ENCODE data around the gene FLAD1. TPM values are rescaled to one million over a fixed set of nuclear protein-coding genes. Genes with fewer than 3 reads are reported as not detected.

The FLAD1 gene
- total and polyA plus RNA-seq, 2 donors (not counting 3 experiments of a cell fraction or from before 2014, with no cell fraction given) = 42.2 to 59.1 TPM

DNA sequence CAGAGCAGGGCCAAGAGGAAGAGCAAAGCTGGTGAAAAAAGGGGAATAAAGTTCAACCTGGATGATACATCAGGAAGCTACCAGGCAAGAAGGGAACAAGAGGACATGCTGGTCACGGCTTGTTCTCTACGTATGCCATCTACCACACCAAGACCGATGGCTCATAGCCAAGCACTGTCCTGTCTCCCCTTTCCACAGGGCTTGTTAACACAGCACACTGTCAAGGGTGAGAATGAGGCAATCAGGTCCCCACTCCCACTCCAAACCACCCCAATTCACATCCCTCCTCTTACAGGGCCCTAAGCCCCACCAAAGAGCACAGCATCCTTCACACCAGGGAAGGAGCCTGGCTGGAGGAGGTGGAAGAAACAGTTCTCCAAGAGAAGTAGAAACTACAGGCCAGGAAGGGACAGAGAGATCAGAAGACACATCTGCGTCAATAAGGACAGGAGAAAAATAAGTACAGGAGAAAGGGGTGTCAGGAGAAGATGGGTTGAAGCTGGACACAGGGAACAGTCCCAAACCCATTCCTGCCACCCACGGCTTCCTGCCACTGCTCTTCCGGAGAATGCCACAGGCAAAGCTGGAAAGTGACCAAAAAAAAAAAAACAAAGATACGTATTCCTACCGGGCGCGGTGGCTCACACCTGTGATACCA, 11.7 kb upstream of the FLAD1 start:
- Histone ChIP-seq H3K4me2 (ENCODE audit: insufficient read depth, low read length) (peak overlapping the region; percentile 80), H3K4me1 (ENCODE audit: control insufficient read depth, extremely low read depth, insufficient read depth, low read length) (peaks cover 60% of the 10 kb centered on the region), H2AFZ (ENCODE audit: low read depth, low read length) (no peak overlapping the region), H3K4me3 (replicated peaks in 1 of 3; ENCODE audit: insufficient read depth in 1 of 3, low read depth in 1 of 3, low read length in 3 of 3) (peak overlapping the region in 1 of 3 experiments; percentile 33), H3K27me3 (ENCODE audit: control insufficient read depth in 2 of 2, insufficient read depth in 2 of 2, low read length in 2 of 2) (no peaks in the 10 kb centered on the region), H3K9me1 (replicated peaks; ENCODE audit: control insufficient read depth, extremely low read depth, insufficient read depth, low read length) (no peaks in the 10 kb centered on the region), H3K36me3 (ENCODE audit: control insufficient read depth in 2 of 2, extremely low read depth in 1 of 2, insufficient read depth in 2 of 2, low read length in 2 of 2) (peaks cover 2 to 7% of the 10 kb centered on the region in 2 experiments), H3K9me3 (replicated peaks; ENCODE audit: control insufficient read depth, insufficient read depth, low read length) (no peaks in the 10 kb centered on the region), H3K27ac (ENCODE audit: insufficient read depth, low read depth, low read length) (peak overlapping the region; percentile 99), H3K79me2 (ENCODE audit: control insufficient read depth, insufficient read depth, low read length) (peaks cover 57% of the 10 kb centered on the region), H3K9ac (replicated peaks; ENCODE audit: extremely low read depth, insufficient read depth, low read length) (peak overlapping the region; percentile 92), H4K20me1 (replicated peaks; ENCODE audit: control insufficient read depth, extremely low read depth, insufficient read depth, low read length) (no peaks in the 10 kb centered on the region)
- dilution Hi-C loops (cut with MboI; ENCODE audit: extremely low pct_ligation_motif_present, low sequenced_read_pairs) = no loop called here
- FAIRE-seq (no peak), DNase-seq (ENCODE audit: low read depth, low spot score) (no peak)
- CTCF ChIA-PET = interaction anchor here (0.8 to 8.5 kb wide), 15 partner anchors 10 to 120 kb away, joined by 3 to 81 read pairs (median 5); partner anchors contain the start of genes ADAM15, LENEP, PBXIP1 and PMVK
- TF ChIP-seq CTCF (IDR thresholded peaks at IDR 0.05; ENCODE audit: extremely low read depth in 1 of 2, insufficient read depth in 1 of 2, low read depth in 1 of 2, low read length in 2 of 2) = no peak
- no peak for TF ChIP-seq POLR2AphosphoS5 (IDR thresholded peaks at IDR 0.05; ENCODE audit: insufficient read depth, low read depth, low read length)
- TF ChIP-seq POLR2A (IDR thresholded peaks at IDR 0.05; ENCODE audit: low read depth, low read length) = peak; percentile 65
- intact Hi-C loops (cut with micrococcal nuclease) = loop anchor here (5.0 to 10.0 kb wide), 2 partner anchors 156 to 487 kb away; partner anchors contain the start of gene EFNA1
- no TSS peak for BruUV-seq (replicated peaks)
- POLR2A ChIA-PET = interaction anchor here (1.0 to 2.7 kb wide), 5 partner anchors 11 to 46 kb away, joined by 3 to 24 read pairs (median 4); partner anchors contain the start of genes PBXIP1 and PYGO2

- BruUV-seq (replicated peaks) = no TSS peak
Observed at GRCh38 chr1:154972213-154972516, 11.0 kb upstream of the FLAD1 start.

More at GRCh38 chr1:154972213-154972516, 11.0 kb upstream of the FLAD1 start:
- ChIA-PET POLR2A (interaction anchor here (1.2 to 2.7 kb wide), 4 partner anchors 11 to 29 kb away, joined by 3 to 24 read pairs (median 4); partner anchors contain the start of genes PBXIP1 and PYGO2), CTCF (interaction anchor here (1.0 to 8.5 kb wide), 11 partner anchors 11 to 119 kb away, joined by 3 to 81 read pairs (median 11); partner anchors contain the start of genes ADAM15, LENEP, PBXIP1 and PMVK)
- dilution Hi-C loops (cut with MboI; ENCODE audit: extremely low pct_ligation_motif_present, low sequenced_read_pairs) (no loop called here), intact Hi-C loops (cut with micrococcal nuclease) (loop anchor here (2.0 to 10.0 kb wide), 3 partner anchors 17 to 487 kb away; partner anchors contain the start of gene EFNA1)
- Histone ChIP-seq H3K79me2 (ENCODE audit: control insufficient read depth, insufficient read depth, low read length) (peaks cover 57% of the 10 kb centered on the region), H3K27me3 (ENCODE audit: control insufficient read depth in 2 of 2, insufficient read depth in 2 of 2, low read length in 2 of 2) (no peaks in the 10 kb centered on the region), H3K36me3 (ENCODE audit: control insufficient read depth in 2 of 2, extremely low read depth in 1 of 2, insufficient read depth in 2 of 2, low read length in 2 of 2) (peaks cover 0 to 2% of the 10 kb centered on the region in 2 experiments), H3K9me3 (replicated peaks; ENCODE audit: control insufficient read depth, insufficient read depth, low read length) (no peaks in the 10 kb centered on the region), H3K9me1 (replicated peaks; ENCODE audit: control insufficient read depth, extremely low read depth, insufficient read depth, low read length) (no peaks in the 10 kb centered on the region), H4K20me1 (replicated peaks; ENCODE audit: control insufficient read depth, extremely low read depth, insufficient read depth, low read length) (no peaks in the 10 kb centered on the region), H3K4me3 (replicated peaks in 1 of 3; ENCODE audit: insufficient read depth in 1 of 3, low read depth in 1 of 3, low read length in 3 of 3) (peak overlapping the region in 2 of 3 experiments; percentile 5 to 31), H3K4me1 (ENCODE audit: control insufficient read depth, extremely low read depth, insufficient read depth, low read length) (peaks cover 57% of the 10 kb centered on the region), H3K9ac (replicated peaks; ENCODE audit: extremely low read depth, insufficient read depth, low read length) (peak overlapping the region; percentile 92), H3K27ac (ENCODE audit: insufficient read depth, low read depth, low read length) (peak overlapping the region; percentile 99), H3K4me2 (ENCODE audit: insufficient read depth, low read length) (peak overlapping the region; percentile 80), H2AFZ (ENCODE audit: low read depth, low read length) (no peak overlapping the region)
- DNase-seq (ENCODE audit: low read depth, low spot score) (no peak), FAIRE-seq (no peak)
- TF ChIP-seq JUN (IDR thresholded peaks at IDR 0.05; ENCODE audit: borderline replicate concordance, insufficient read depth, insufficient read length, low read depth) (no peak), POLR2AphosphoS5 (IDR thresholded peaks at IDR 0.05; ENCODE audit: insufficient read depth, low read depth, low read length) (no peak), POLR2A (IDR thresholded peaks at IDR 0.05; ENCODE audit: low read depth, low read length) (no peak), MYC (IDR thresholded peaks at IDR 0.05; ENCODE audit: low read depth, low read length) (no peak), GATA2 (IDR thresholded peaks at IDR 0.05; ENCODE audit: insufficient read depth, insufficient read length, low read depth, low read length) (no peak), CTCF (IDR thresholded peaks at IDR 0.05; ENCODE audit: extremely low read depth in 1 of 2, insufficient read depth in 1 of 2, low read depth in 1 of 2, low read length in 2 of 2) (no peak), FOS (IDR thresholded peaks at IDR 0.05; ENCODE audit: borderline replicate concordance, insufficient read depth, low read length) (no peak), EZH2 (IDR thresholded peaks at IDR 0.05; ENCODE audit: borderline replicate concordance, low read depth, low read length, severe bottlenecking) (no peak)
- TF ChIP-seq, protein P1, sequence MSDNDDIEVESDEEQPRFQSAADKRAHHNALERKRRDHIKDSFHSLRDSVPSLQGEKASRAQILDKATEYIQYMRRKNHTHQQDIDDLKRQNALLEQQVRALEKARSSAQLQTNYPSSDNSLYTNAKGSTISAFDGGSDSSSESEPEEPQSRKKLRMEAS (IDR thresholded peaks at IDR 0.05; ENCODE audit: insufficient read depth, insufficient read length) = no peak
